Measurements from ENCODE around the gene SYNDIG1L. TPM values are rescaled to one million over a fixed set of nuclear protein-coding genes. Genes with fewer than 3 reads are reported as not detected.
A peak's percentile ranks its signal among the peaks of the same experiment; 100 is the strongest.

Gene SYNDIG1L
- total RNA-seq, 1 experiment from 2014 or later = 0.33 TPM

- H3K23ac ChIP-seq (ENCODE audit: insufficient read length, low read depth, low read length) = no peak overlapping the region
- Mint-ChIP-seq H3K4me3 (no peak overlapping the region), H3K9me3 (no peaks in the 10 kb centered on the region), H3K27me3 (ENCODE audit: low read depth) (no peaks in the 10 kb centered on the region; the same call in none of the 2 replicates), H3K27ac (no peak overlapping the region; a peak in 1 of 7 replicates), H3K4me1 (peaks cover 30 to 39% of the 10 kb centered on the region in 2 experiments), H3K36me3 (ENCODE audit: insufficient read depth in 1 of 3, low read depth in 3 of 3) (no peaks in the 10 kb centered on the region)
- H4K91ac ChIP-seq (ENCODE audit: insufficient read length, low read depth, low read length) = no peak overlapping the region
- no peak overlapping the region; the same call in 1 of the 2 replicates for H2BK15ac ChIP-seq (ENCODE audit: low read depth, low read length)
- peak; percentile 61 for DNase-seq
- H3K9ac ChIP-seq (ENCODE audit: extremely low read depth, insufficient read length, low read length) = no peak overlapping the region
- no peak overlapping the region for H2AK5ac ChIP-seq (ENCODE audit: insufficient read length, low read length)
- no peak overlapping the region for H3K4me2 ChIP-seq (ENCODE audit: insufficient read depth, insufficient read length, low read length)
- H3K79me2 ChIP-seq (ENCODE audit: insufficient read depth, low read length) = no peaks in the 10 kb centered on the region
- H3K79me1 ChIP-seq (ENCODE audit: insufficient read depth, low read depth, low read length, poor library complexity, severe bottlenecking) = no peaks in the 10 kb centered on the region
- WGBS (ENCODE audit: extremely low coverage, insufficient read length, low lambda C conversion rate) = no CpG with 5 or more reads among the region's 16 CpGs
- no peak overlapping the region for H3K56ac ChIP-seq (ENCODE audit: insufficient read length, low read depth, low read length)
- no peak overlapping the region for H3K4ac ChIP-seq (ENCODE audit: low read depth, low read length)
- TF ChIP-seq CTCF (conservative IDR thresholded peaks at IDR 0.05) = no peak
- H3K27ac ChIP-seq (ENCODE audit: insufficient read length, low read depth, low read length) = no peak overlapping the region
- no peak overlapping the region for H2BK20ac ChIP-seq (ENCODE audit: low read depth, low read length, poor library complexity, severe bottlenecking)
- H3K18ac ChIP-seq (ENCODE audit: insufficient read length, low read depth, low read length) = no peak overlapping the region
- no peak overlapping the region for H4K5ac ChIP-seq (ENCODE audit: insufficient read length, low read depth, low read length)
- H3T11ph ChIP-seq (ENCODE audit: low read length) = no peak overlapping the region
- no peaks in the 10 kb centered on the region for H3K23me2 ChIP-seq (ENCODE audit: insufficient read length, low read depth, low read length, poor library complexity, severe bottlenecking)
- H2BK12ac ChIP-seq (ENCODE audit: insufficient read length, low read depth, low read length) = no peak overlapping the region
- H2BK120ac ChIP-seq (ENCODE audit: low read depth, low read length, poor library complexity, severe bottlenecking) = no peak overlapping the region
- H3K27me3 ChIP-seq (ENCODE audit: insufficient read depth, low read length) = no peaks in the 10 kb centered on the region
- no peaks in the 10 kb centered on the region for H3K9me3 ChIP-seq (ENCODE audit: control insufficient read depth, low read depth, low read length)
- no peaks in the 10 kb centered on the region for H4K20me1 ChIP-seq (ENCODE audit: control insufficient read depth, insufficient read depth, insufficient read length)
- H2BK5ac ChIP-seq (ENCODE audit: insufficient read length, low read length) = no peak overlapping the region
- H3K14ac ChIP-seq (ENCODE audit: insufficient read depth, low read length) = no peak overlapping the region
- no peak overlapping the region for H4K8ac ChIP-seq (replicated peaks; ENCODE audit: insufficient read length, low read depth, low read length)
- no peak overlapping the region for H2AFZ ChIP-seq (ENCODE audit: low read length)
- H3K4me1 ChIP-seq (ENCODE audit: insufficient read depth, low read length) = no peaks in the 10 kb centered on the region
Observed at GRCh38 chr14:74392616-74393570, 33.1 kb downstream of the SYNDIG1L start.
